Testis (tissue), 3 donors: Measurements from ENCODE around the gene CSF2. TPM values are rescaled to one million over a fixed set of nuclear protein-coding genes. Genes with fewer than 3 reads are reported as not detected.

ENCODE experiments used
- DNase-seq: peaks from one replicate; pipeline ENCODE4 v3.0.0-alpha.2; 2019
- H3K27ac ChIP-seq, 2 donors: fragments of 200-600 bp; sonication (generic); one replicate each; pipeline ENCODE4 v1.5.1; 2019
- H3K27me3 ChIP-seq: fragments of 200-600 bp; sonication (generic); one replicate; pipeline ENCODE4 v1.5.1; 2019
- H3K36me3 ChIP-seq: fragments of 200-600 bp; sonication (generic); one replicate; pipeline ENCODE4 v1.5.1; 2017; ENCODE audit warnings: low read depth; ENCODE audit errors: missing control alignments
- H3K4me1 ChIP-seq: fragments of 200-600 bp; sonication (generic); one replicate; pipeline ENCODE4 v1.5.1; 2019
- H3K4me3 ChIP-seq, 2 donors: fragments of 200-600 bp; sonication (generic); one replicate each; pipeline ENCODE4 v1.5.1; 2017 to 2019
- H3K9me3 ChIP-seq: fragments of 200-600 bp; sonication (generic); one replicate; pipeline ENCODE4 v1.5.1; 2017
- CTCF ChIP-seq, 3 experiments: fragments of 450-650 bp in 2 of 3; fragments of 200-600 bp in 1 of 3; sonication (generic) in 1 of 3; IDR thresholded peaks; one replicate each; pipeline ENCODE4 v1.5.1; 2016 to 2019; ENCODE audit warnings: antibody characterized with exemption in 3 of 3, mild to moderate bottlenecking in 2 of 3, moderate library complexity in 1 of 3
- POLR2A ChIP-seq: fragments of 450-650 bp; IDR thresholded peaks from one replicate; pipeline ENCODE4 v1.6.1; 2017; ENCODE audit warnings: antibody characterized with exemption, mild to moderate bottlenecking, moderate library complexity
- WGBS, 2 donors: methylation state at CpG; one replicate each; pipeline ENCODE4 v1.1.5; 2018; 5-methylcytosine and 5-hydroxymethylcytosine counted together
- intact Hi-C: fragments of 100-400 bp; cut with DNase I; formaldehyde crosslinking; loops from one replicate; pipeline ENCODE4 v1.15.1; 2023; ENCODE audit warnings: low total_unique reads
- polyA plus RNA-seq: library from polyadenylated mRNA; stranded (reverse); fragments of 350-450 nt; fragmentation: Illumina TruSeq; extraction: RNeasy Lipid Tissue Mini Kit (QIAGEN cat#74804); gene quantifications from one replicate; pipeline ENCODE4 v1.2.3, GENCODE V29; 2014; ENCODE audit warnings: low read depth, low replicate concordance; ENCODE audit not compliant: insufficient read depth
- total RNA-seq, 2 donors: library from RNA; depleted of rRNA; stranded (reverse); fragments of >200 nt; gene quantifications; one replicate each; pipeline ENCODE4 v1.2.3, GENCODE V29; 2016

Gene CSF2
- total and polyA plus RNA-seq, 3 donors from 2014 or later = not detected

- no peaks in the 10 kb centered on the region for H3K4me1 ChIP-seq
- H3K27me3 ChIP-seq = no peaks in the 10 kb centered on the region
- peak; percentile 9 for DNase-seq
- H3K36me3 ChIP-seq = no peaks in the 10 kb centered on the region
- no peak overlapping the region for H3K4me3 ChIP-seq
- intact Hi-C loops = no loop called here
- H3K27ac ChIP-seq = no peak overlapping the region
- TF ChIP-seq POLR2A (no peak), CTCF (IDR thresholded peaks at IDR 0.05) (no peak)
- WGBS, 2 donors = 91 to 94% methylated on average over 8 to 12 of the region's 12 CpGs
- H3K9me3 ChIP-seq = no peaks in the 10 kb centered on the region
These were observed 17.6 kb upstream of the CSF2 start for GRCh38 chr5:132055808-132056609.

DNA sequence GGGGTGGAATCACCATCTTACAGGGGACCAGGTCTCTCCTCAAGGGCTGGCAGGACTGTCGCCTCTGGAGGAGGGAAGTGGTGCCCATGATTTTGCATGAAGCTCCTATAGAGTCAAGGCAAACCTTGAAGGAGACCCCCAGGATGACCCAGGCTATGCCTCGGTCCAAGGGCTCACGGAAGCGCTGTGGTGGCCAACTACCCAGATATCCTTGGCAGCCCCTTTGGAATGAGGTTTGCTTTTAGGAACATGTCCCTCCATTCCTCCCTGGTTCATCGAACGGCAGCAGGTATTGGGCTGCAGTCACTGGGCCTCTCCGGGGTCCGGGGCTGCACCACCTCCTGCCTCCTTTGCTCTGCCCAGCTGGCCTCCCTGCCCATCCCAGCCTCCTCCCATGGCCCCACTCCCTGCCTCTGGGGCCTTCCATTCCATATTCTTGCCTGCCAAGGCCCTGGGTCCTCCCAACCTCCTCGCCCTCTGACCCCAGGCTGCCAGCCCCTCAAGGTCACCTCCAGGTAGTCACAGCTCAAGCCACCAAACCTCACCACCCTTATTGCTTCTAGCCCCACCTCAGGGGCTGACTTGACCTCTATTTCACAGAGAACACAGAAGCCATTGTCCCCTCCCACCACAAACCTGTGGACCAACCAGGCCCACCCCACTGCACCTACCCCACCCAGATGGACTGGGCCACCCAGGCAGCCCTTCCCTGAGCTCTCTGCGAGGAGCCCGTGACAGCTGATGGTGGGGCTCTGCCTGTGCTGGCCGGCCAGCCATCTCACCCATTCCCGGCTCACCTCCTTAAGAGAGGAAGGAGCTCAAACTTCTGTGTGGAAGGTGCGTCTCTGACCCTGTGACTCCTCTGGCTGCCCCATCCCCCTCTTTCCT is 16.7 kb upstream of the CSF2 start:
- TF ChIP-seq POLR2A = no peak
- TF ChIP-seq CTCF (IDR thresholded peaks at IDR 0.05) = no peak
- no peaks in the 10 kb centered on the region for H3K36me3 ChIP-seq
- intact Hi-C loops = no loop called here
- no peak overlapping the region for H3K4me3 ChIP-seq
- no peak overlapping the region for H3K27ac ChIP-seq
- 83 to 87% methylated on average over 10 to 14 of the region's 14 CpGs for WGBS, 2 donors
- H3K27me3 ChIP-seq = no peaks in the 10 kb centered on the region
- DNase-seq = peak; percentile 8
- no peaks in the 10 kb centered on the region for H3K4me1 ChIP-seq
- H3K9me3 ChIP-seq = no peaks in the 10 kb centered on the region

DNA sequence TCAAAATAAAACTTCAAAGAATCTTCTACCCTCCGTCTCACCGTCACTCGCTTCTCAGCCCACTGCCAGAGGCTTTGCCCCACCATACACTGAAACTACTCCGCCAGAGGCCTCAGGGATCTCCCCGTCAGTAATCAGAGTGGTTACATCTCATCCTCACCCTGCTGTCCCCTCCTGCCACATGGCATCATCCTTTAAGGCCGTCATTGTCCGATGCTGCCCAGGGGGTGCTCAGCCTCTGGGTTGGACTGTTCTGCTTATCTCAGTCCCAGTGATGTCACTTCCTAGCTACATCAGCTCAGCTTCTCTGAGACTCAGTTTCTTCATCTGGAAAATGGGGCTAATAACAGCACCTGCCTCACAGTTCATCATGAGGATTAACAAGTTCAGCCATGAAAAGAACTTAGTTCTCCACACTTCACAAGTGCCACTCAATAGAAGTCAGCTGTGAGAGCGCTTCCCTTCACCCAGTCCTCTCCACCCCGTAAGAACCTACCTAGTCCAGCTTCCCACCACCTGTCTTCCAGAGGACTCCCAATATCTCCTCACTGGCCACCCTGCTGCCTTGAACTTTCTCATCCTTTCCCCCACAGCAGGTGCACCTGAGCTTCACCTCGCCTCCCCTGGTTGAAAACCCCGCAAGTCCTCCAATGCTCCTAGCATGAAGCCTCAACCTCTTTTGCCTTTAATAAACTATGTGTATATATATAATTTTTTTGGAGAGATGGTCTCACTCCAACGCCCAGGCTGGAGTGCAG is 15.9 kb upstream of the CSF2 start:
- DNase-seq = no peak
- Histone ChIP-seq H3K27me3 (no peaks in the 10 kb centered on the region), H3K36me3 (no peaks in the 10 kb centered on the region), H3K4me1 (no peaks in the 10 kb centered on the region), H3K4me3 (no peak overlapping the region), H3K9me3 (no peaks in the 10 kb centered on the region), H3K27ac (no peak overlapping the region)
- 89 to 90% methylated on average over 10 to 12 of the region's 12 CpGs for WGBS, 2 donors
- TF ChIP-seq POLR2A = no peak
- no peak for TF ChIP-seq CTCF (IDR thresholded peaks at IDR 0.05)
- intact Hi-C loops = no loop called here

DNA sequence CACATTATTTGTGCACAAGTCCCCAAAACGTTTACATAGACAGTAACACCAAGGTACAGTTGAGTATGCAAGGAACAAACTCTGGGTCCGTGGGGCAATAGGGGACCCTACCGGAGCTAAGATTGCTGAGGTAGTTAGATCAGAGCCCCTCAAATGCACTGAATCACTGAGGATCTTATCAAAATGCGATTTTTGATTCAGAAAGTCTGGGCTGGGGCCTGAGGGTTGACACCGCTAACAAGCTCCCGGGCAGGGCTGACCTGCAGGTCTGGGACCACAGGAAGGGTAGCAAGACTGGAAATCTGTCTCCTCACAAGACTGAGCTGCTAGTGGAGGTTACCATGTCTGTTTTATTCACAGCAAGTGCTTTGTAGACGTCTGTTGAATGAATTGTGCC is 14.9 kb upstream of the CSF2 start:
- DNase-seq = no peak
- 86 to 88% methylated on average over 7 of the region's 7 CpGs for WGBS, 2 donors
- intact Hi-C loops = no loop called here

More for the DNA sequence above, 14.9 kb upstream of the CSF2 start:
- Histone ChIP-seq H3K36me3 (no peaks in the 10 kb centered on the region), H3K4me3 (no peak overlapping the region), H3K9me3 (no peaks in the 10 kb centered on the region), H3K4me1 (no peaks in the 10 kb centered on the region), H3K27me3 (no peaks in the 10 kb centered on the region), H3K27ac (no peak overlapping the region)
- TF ChIP-seq POLR2A (no peak), CTCF (IDR thresholded peaks at IDR 0.05) (no peak)
